ENCODE data around the gene TENM3. TPM values are rescaled to one million over a fixed set of nuclear protein-coding genes. Genes with fewer than 3 reads are reported as not detected.

Gene TENM3
- polyA plus RNA-seq, 1 of the 3 experiments (the other 2 are of a cell fraction), result 10.4 TPM

- DNase-seq, result no peak
- TF ChIP-seq RXRA (IDR thresholded peaks at IDR 0.05; ENCODE audit: borderline replicate concordance, low read depth), result no peak
- TF ChIP-seq MXI1 (IDR thresholded peaks at IDR 0.05; ENCODE audit: low read depth, low read length), result no peak
- no peak for TF ChIP-seq USF1 (IDR thresholded peaks at IDR 0.05; ENCODE audit: borderline replicate concordance, low read depth)
- no peak for TF ChIP-seq GABPA (IDR thresholded peaks at IDR 0.05; ENCODE audit: low read depth)
- TF ChIP-seq EP300 (IDR thresholded peaks at IDR 0.05; ENCODE audit: borderline replicate concordance in 1 of 2, low read depth in 1 of 2, low read length in 1 of 2), result no peak
- TF ChIP-seq FOXM1 (IDR thresholded peaks at IDR 0.05; ENCODE audit: low read depth), result no peak
- no peak for TF ChIP-seq JUND (IDR thresholded peaks at IDR 0.05)
- no peak for TF ChIP-seq MAX (IDR thresholded peaks at IDR 0.05; ENCODE audit: low read depth)
- no peak overlapping the region for H3K4me2 ChIP-seq
- no peak overlapping the region for H3K27ac ChIP-seq (ENCODE audit: low read depth in 2 of 2, low read length in 1 of 2)
- H4K20me1 ChIP-seq (ENCODE audit: insufficient read depth), result no peaks in the 10 kb centered on the region
- H3K79me2 ChIP-seq (ENCODE audit: insufficient read depth), result no peaks in the 10 kb centered on the region
- no peaks in the 10 kb centered on the region for H3K9me2 ChIP-seq
- peaks cover 5% of the 10 kb centered on the region for H3F3A ChIP-seq (replicated peaks; ENCODE audit: insufficient read depth)
- no peaks in the 10 kb centered on the region for H3K9me3 ChIP-seq
- H3K36me3 ChIP-seq (replicated peaks in 1 of 2; ENCODE audit: control insufficient read depth in 1 of 2, insufficient read depth in 2 of 2, low read length in 1 of 2), result no peaks in the 10 kb centered on the region
- ChIA-PET CTCF (interaction anchor here (1.0 kb wide), 1 partner anchor 10 kb away, joined by 4 read pairs; no protein-coding TSS in a partner anchor), POLR2A (no interaction called here)
- no peaks in the 10 kb centered on the region for H3K27me3 ChIP-seq (ENCODE audit: insufficient read depth)
- no peak overlapping the region for H3K4me3 ChIP-seq (ENCODE audit: low read depth in 2 of 2, low read length in 1 of 2)
- no peak overlapping the region for H2AFZ ChIP-seq (ENCODE audit: low read depth)
- no peak overlapping the region for H3K9ac ChIP-seq
- WGBS (ENCODE audit: low lambda C conversion rate), result 88% methylated on average over 3 of the region's 3 CpGs
- H3K4me1 ChIP-seq (ENCODE audit: control insufficient read depth in 1 of 2, insufficient read depth in 2 of 2, low read depth in 1 of 2, low read length in 1 of 2), result peaks cover 5 to 7% of the 10 kb centered on the region in 2 experiments; a peak in 3 of 4 replicates
Observed at GRCh38 chr4:182215148-182215547, 28.1 kb upstream of the TENM3 start.

DNA sequence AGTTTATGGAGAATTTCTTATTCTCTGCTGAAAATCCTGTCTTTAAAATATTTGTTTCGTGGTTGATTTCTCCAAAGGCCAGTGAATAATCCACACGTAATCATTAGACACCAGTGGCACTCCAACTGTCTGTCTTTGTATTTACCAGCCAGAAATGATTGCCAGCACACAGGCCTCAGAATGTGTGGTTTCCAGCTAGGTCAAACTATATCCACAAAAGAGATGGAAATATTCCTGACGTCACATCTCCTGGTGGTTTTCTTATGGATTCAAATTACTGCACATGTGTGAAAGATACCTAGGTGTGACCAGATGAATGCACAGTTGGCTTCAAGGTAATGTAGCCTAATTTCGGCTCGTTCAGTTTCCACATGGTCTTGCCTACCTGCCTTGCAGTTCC is 27.2 kb upstream of the TENM3 start:
- CTCF ChIA-PET, result interaction anchor here (1.0 kb wide), 1 partner anchor 11 kb away, joined by 4 read pairs; no protein-coding TSS in a partner anchor

More for the DNA sequence above, 27.2 kb upstream of the TENM3 start:
- Histone ChIP-seq H4K20me1 (ENCODE audit: insufficient read depth) (no peaks in the 10 kb centered on the region), H3K79me2 (ENCODE audit: insufficient read depth) (no peaks in the 10 kb centered on the region), H2AFZ (ENCODE audit: low read depth) (no peak overlapping the region), H3F3A (replicated peaks; ENCODE audit: insufficient read depth) (peaks cover 5% of the 10 kb centered on the region), H3K9ac (no peak overlapping the region), H3K27ac (ENCODE audit: low read depth in 2 of 2, low read length in 1 of 2) (no peak overlapping the region), H3K36me3 (replicated peaks in 1 of 2; ENCODE audit: control insufficient read depth in 1 of 2, insufficient read depth in 2 of 2, low read length in 1 of 2) (no peaks in the 10 kb centered on the region), H3K9me3 (no peaks in the 10 kb centered on the region), H3K27me3 (ENCODE audit: insufficient read depth) (no peaks in the 10 kb centered on the region), H3K4me2 (no peak overlapping the region), H3K4me3 (ENCODE audit: low read depth in 2 of 2, low read length in 1 of 2) (no peak overlapping the region), H3K4me1 (ENCODE audit: control insufficient read depth in 1 of 2, insufficient read depth in 2 of 2, low read depth in 1 of 2, low read length in 1 of 2) (peaks cover 5 to 7% of the 10 kb centered on the region in 2 experiments; a peak in 3 of 4 replicates), H3K9me2 (no peaks in the 10 kb centered on the region)
- DNase-seq, result no peak
- POLR2A ChIA-PET, result no interaction called here
- no peak for TF ChIP-seq EZH2phosphoT487 (IDR thresholded peaks at IDR 0.05; ENCODE audit: borderline replicate concordance, low read depth)
- TF ChIP-seq, protein P1, sequence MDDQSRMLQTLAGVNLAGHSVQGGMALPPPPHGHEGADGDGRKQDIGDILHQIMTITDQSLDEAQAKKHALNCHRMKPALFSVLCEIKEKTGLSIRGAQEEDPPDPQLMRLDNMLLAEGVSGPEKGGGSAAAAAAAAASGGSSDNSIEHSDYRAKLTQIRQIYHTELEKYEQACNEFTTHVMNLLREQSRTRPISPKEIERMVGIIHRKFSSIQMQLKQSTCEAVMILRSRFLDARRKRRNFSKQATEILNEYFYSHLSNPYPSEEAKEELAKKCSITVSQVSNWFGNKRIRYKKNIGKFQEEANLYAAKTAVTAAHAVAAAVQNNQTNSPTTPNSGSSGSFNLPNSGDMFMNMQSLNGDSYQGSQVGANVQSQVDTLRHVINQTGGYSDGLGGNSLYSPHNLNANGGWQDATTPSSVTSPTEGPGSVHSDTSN (IDR thresholded peaks at IDR 0.05), result no peak
- no peak for TF ChIP-seq YY1 (IDR thresholded peaks at IDR 0.05; ENCODE audit: low read depth)
- TF ChIP-seq RCOR1 (IDR thresholded peaks at IDR 0.05; ENCODE audit: low read length), result no peak
- 87% methylated on average over 5 of the region's 5 CpGs for WGBS (ENCODE audit: low lambda C conversion rate)
